Spinal cord (tissue), 10 donors: ENCODE data around the gene BAHCC1. TPM values are rescaled to one million over a fixed set of nuclear protein-coding genes. Genes with fewer than 3 reads are reported as not detected.

Experiments used
- DNase-seq, 6 donors: peaks; one replicate each; pipeline versions ENCODE4 v3.0.0 to v3.0.0-alpha.2; 2013 to 2015; ENCODE audit warnings: low spot score in 6 of 6, low read depth in 4 of 6
- H3K27ac ChIP-seq: one replicate; pipeline ENCODE4 v1.5.1; 2013; ENCODE audit warnings: low read depth, low read length, control low read depth
- H3K27me3 ChIP-seq: one replicate; pipeline ENCODE4 v1.6.1; 2013; ENCODE audit warnings: low read length; ENCODE audit not compliant: control insufficient read depth, insufficient read depth
- H3K36me3 ChIP-seq: one replicate; pipeline ENCODE4 v1.6.1; 2013; ENCODE audit warnings: low read length; ENCODE audit not compliant: control insufficient read depth, insufficient read depth
- H3K4me1 ChIP-seq: one replicate; pipeline ENCODE4 v1.6.1; 2013; ENCODE audit warnings: low read length; ENCODE audit not compliant: control insufficient read depth, insufficient read depth
- H3K4me3 ChIP-seq: one replicate; pipeline ENCODE4 v1.5.1; 2013; ENCODE audit warnings: low read depth, low read length, control low read depth
- H3K9me3 ChIP-seq: one replicate; pipeline ENCODE4 v1.6.1; 2013; ENCODE audit warnings: low read length; ENCODE audit not compliant: control insufficient read depth, insufficient read depth
- WGBS: methylation state at CpG from one replicate; pipeline ENCODE4 v1.1.5; 2013; ENCODE audit warnings: missing lambda C conversion rate; ENCODE audit not compliant: insufficient coverage; 5-methylcytosine and 5-hydroxymethylcytosine counted together
- polyA plus RNA-seq, 2 donors: library from polyadenylated mRNA; unstranded; fragments of 120-200 nt; gene quantifications; one replicate each; pipeline ENCODE4 v1.2.1, GENCODE V29; 2013; ENCODE audit not compliant: insufficient read length in 2 of 2
- total RNA-seq, 2 donors: library from RNA; depleted of rRNA in 1 of 2; stranded (reverse); fragments of 120-200 nt in 1 of 2; fragments of >200 nt in 1 of 2; gene quantifications; one replicate each; pipeline versions ENCODE4 v1.2.3 to v1.2.4, GENCODE V29; 2013 to 2014
- donor health status: healthy.

Gene BAHCC1
- total and polyA plus RNA-seq, 4 donors = 9.3 to 33.4 (median 20.5) TPM

DNA sequence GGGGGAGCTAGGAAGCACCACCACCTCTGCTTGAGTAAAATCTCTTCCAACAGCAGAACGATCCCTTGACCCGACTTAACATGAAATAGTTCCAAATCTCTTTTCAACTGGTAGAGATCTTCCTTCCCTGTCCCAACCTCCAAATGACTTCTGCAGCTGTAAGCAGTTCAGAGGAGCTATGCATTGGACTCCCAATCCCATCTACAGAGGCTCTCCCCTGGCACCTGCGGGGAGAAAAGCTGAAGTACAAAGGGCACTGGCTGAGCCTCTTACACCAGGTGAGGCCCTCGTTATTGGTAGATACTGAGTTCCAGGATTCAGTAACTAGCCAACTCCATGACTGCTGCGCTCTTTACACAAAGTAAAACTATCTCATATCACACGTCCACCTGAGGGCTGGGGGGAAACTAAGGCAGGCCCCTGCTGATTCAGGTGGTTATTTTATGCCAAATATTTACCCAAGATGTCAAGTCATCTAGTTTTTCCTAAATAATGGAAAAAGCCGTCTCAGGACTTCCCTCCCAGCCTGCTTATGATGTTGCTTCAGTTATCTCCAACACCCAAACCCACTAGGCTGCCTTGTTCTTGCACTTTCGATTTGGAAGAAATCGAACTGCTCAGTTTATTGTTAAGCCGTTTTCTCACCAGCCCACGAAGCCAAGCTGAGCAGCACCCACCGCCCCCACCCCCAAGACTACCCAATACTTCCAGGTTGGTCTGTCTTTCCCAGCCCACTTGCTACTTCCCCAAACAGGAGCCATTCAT lies 114.1 kb downstream of the BAHCC1 start:
- peak overlapping the region; percentile 29 for H3K27ac ChIP-seq
- peak overlapping the region; percentile 86 for H3K4me3 ChIP-seq
- peaks cover 41% of the 10 kb centered on the region for H3K36me3 ChIP-seq
- DNase-seq = peak in 1 of 6 donors; percentile 35
- H3K27me3 ChIP-seq = no peaks in the 10 kb centered on the region
- no peaks in the 10 kb centered on the region for H3K9me3 ChIP-seq
- 10% methylated on average over 7 of the region's 12 CpGs for WGBS
- peaks cover 31% of the 10 kb centered on the region for H3K4me1 ChIP-seq

- Histone ChIP-seq H3K27ac (peak overlapping the region; percentile 29), H3K36me3 (peaks cover 41% of the 10 kb centered on the region), H3K27me3 (no peaks in the 10 kb centered on the region), H3K9me3 (no peaks in the 10 kb centered on the region), H3K4me1 (peaks cover 33% of the 10 kb centered on the region), H3K4me3 (peak overlapping the region; percentile 86)
- DNase-seq = peak in 1 of 6 donors; percentile 33
- WGBS = 3% methylated on average over 15 of the region's 22 CpGs
These were observed 114.9 kb downstream of the BAHCC1 start for GRCh38 chr17:81509972-81510784.

GRCh38 chr17:81510785-81511553 lies 115.7 kb downstream of the BAHCC1 start:
- no peak for DNase-seq
- H3K36me3 ChIP-seq = peaks cover 41% of the 10 kb centered on the region
- H3K9me3 ChIP-seq = no peaks in the 10 kb centered on the region
- under 1% methylated on average over 48 of the region's 48 CpGs for WGBS
- peaks cover 41% of the 10 kb centered on the region for H3K4me1 ChIP-seq
- H3K27me3 ChIP-seq = no peaks in the 10 kb centered on the region
- H3K27ac ChIP-seq = peak overlapping the region; percentile 1
- H3K4me3 ChIP-seq = peak overlapping the region; percentile 86

DNA sequence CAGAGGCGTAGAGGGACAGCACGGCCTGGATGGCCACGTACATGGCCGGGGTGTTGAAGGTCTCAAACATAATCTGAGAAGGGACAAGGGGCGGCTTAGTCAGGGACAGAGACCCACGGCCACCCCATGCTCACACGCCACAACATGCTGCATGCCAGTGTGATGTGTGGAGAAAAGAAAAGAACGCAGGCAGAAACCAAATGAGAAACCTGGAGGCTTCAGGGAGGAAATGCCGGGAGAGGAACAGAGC lies 116.2 kb downstream of the BAHCC1 start:
- Histone ChIP-seq H3K36me3 (peaks cover 42% of the 10 kb centered on the region), H3K4me3 (peak overlapping the region; percentile 86), H3K9me3 (no peaks in the 10 kb centered on the region), H3K27ac (peak overlapping the region; percentile 88), H3K4me1 (peaks cover 45% of the 10 kb centered on the region), H3K27me3 (no peaks in the 10 kb centered on the region)
- DNase-seq = peak in 1 of 6 donors; percentile 45
- WGBS = 0% methylated on average over 4 of the region's 9 CpGs

- Histone ChIP-seq H3K27ac (peak overlapping the region; percentile 88), H3K4me1 (peaks cover 49% of the 10 kb centered on the region), H3K36me3 (peaks cover 46% of the 10 kb centered on the region), H3K9me3 (no peaks in the 10 kb centered on the region), H3K4me3 (peak overlapping the region; percentile 86), H3K27me3 (no peaks in the 10 kb centered on the region)
- under 1% methylated on average over 62 of the region's 62 CpGs for WGBS
- peak in 1 of 6 donors; percentile 27 for DNase-seq
These were observed 116.7 kb downstream of the BAHCC1 start for GRCh38 chr17:81511804-81512561.

DNA sequence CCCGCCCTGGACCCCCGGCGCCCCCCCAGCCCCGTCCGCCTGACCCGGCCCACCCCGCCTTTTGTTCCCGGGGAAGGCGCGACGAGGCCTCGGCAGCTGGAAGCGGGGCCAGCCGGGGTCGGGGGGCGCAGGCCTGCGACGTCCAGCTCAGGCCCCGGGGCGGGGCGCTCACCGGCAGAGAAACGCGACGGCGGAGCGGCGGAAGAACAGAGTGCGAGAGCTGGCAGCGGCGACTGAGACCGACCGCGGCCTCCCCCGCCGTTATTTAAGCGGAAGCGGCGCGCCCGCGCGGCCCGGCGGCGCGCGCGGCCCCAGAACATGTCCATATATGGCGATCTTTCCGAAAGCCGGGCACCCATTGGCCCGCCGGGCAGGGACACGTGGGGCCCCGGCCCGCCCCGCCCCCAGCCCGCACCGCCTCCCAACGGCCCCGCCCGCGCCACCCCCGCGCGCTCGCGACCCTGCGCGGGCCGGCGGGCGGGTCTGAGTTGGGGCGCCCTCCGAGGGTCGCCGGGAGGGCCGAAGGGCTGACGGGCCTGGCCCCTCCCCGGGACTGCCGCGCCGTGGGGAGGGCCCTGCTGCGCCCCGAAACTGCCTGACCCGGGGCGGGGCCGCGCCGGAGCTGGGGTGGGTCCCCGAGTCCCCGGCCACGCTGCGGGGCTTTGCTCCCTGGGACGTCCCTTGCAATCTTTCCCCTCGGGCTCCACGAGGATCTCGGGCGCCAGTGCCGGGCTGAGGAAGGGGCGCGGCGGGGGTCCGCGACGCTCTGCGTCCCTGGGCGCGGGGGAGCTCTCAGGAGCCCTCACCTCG lies 117.5 kb downstream of the BAHCC1 start, which contains the start of gene ACTG1:
ACTG1 (minus strand) TSS at position 238 of the 810 bp plus-strand sequence. CDS start 445 bp downstream, outside the sequence.
- H3K36me3 ChIP-seq = peaks cover 51% of the 10 kb centered on the region
- H3K27me3 ChIP-seq = no peaks in the 10 kb centered on the region
- under 1% methylated on average over 111 of the region's 111 CpGs for WGBS
- peak in 5 of 6 donors; percentile 85 to 98 (median 90) for DNase-seq
- peak within 1 kb of the TSS; percentile 99 for H3K27ac ChIP-seq
- H3K4me3 ChIP-seq = peak within 1 kb of the TSS; percentile 86
- peaks cover 54% of the 10 kb centered on the region for H3K4me1 ChIP-seq
- H3K9me3 ChIP-seq = no peaks in the 10 kb centered on the region

DNA sequence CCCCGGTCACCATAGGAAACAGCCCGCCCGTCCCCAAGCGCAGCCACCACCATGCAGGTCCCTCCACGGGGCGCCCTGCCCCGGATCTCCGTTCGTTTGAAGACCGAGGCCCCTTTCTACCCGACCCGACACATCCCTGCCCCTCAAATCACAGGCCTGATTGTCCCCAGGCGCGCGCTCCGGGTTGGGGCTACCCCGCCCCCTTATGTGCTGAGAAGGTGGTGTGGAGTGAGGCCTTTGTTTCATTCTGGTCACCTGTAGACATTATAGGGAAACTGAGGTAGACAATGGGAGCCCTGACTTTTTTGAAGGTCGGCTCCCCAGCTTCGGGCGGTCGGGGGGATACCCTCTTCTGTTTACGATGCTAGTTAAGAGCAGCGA lies 118.1 kb downstream of the BAHCC1 start:
- WGBS = 0% methylated on average over 20 of the region's 23 CpGs

GRCh38 chr17:81513753-81514488 lies 118.7 kb downstream of the BAHCC1 start:
- WGBS = 2% methylated on average over 64 of the region's 64 CpGs
- Histone ChIP-seq H3K36me3 (peaks cover 42% of the 10 kb centered on the region), H3K4me3 (peak overlapping the region; percentile 73), H3K27me3 (peaks cover 10% of the 10 kb centered on the region), H3K27ac (peak overlapping the region; percentile 99), H3K9me3 (no peaks in the 10 kb centered on the region), H3K4me1 (peaks cover 54% of the 10 kb centered on the region)
- peak in 2 of 6 donors; percentile 83 to 85 for DNase-seq

More for the DNA sequence above, 118.1 kb downstream of the BAHCC1 start:
- H3K36me3 ChIP-seq = peaks cover 48% of the 10 kb centered on the region
- H3K9me3 ChIP-seq = no peaks in the 10 kb centered on the region
- DNase-seq = peak in 2 of 6 donors; percentile 86 to 87
- H3K27ac ChIP-seq = peak overlapping the region; percentile 99
- H3K4me3 ChIP-seq = peak overlapping the region; percentile 73
- H3K4me1 ChIP-seq = peaks cover 55% of the 10 kb centered on the region
- peaks cover 5% of the 10 kb centered on the region for H3K27me3 ChIP-seq
